CD4-positive, alpha-beta T cell treated with Interleukin-6 for 4 hours (primary cell): ENCODE measurements around the gene PIBF1.

Experiments used
- DNase-seq: peaks from one replicate; pipeline ENCODE4 v3.0.0-alpha.2; 2020; ENCODE audit warnings: mixed read lengths

Gene PIBF1

GRCh38 chr13:73061876-73062275 lies 279.9 kb downstream of the PIBF1 start:
- DNase-seq = no peak

DNA sequence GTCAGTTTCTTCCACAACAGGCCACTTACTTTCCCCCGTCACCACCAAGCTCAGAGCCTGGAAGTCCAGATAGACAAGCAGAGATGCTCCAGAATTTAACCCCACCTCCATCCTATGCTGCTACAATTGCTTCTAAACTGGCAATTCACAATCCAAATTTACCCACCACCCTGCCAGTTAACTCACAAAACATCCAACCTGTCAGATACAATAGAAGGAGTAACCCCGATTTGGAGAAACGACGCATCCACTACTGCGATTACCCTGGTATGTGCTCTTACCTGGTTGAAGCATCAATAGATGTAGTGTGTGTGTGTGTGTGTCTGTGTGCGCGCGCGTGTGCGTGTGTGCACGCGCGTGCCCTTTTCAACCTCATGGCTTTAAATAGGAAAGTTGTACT lies 280.5 kb downstream of the PIBF1 start:
- no peak for DNase-seq

GRCh38 chr13:73063166-73063565 lies 281.2 kb downstream of the PIBF1 start:
- DNase-seq = no peak

DNA sequence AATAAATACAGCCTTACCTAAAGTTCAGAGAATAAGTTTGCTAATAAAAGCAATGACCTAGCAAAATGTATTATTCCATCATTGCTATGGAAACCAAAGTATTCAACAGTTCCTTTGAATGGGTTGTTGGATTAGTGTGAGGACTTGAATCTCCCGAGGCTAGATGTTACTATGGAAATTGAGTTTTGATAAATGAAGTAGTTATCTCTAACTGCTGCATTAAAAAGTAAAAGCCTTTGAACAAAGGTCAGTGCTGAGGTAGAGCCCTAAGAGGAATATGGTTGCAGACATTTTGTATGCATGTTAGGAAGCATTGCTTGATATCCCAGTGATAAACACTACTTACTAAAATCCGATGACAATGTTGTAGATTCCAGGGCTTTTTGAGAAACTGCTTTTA lies 283.1 kb downstream of the PIBF1 start:
- no peak for DNase-seq

- no peak for DNase-seq
Observed at GRCh38 chr13:73065665-73066340, 283.9 kb downstream of the PIBF1 start.
